CD4-positive, alpha-beta T cell (primary cell): ENCODE data around the gene MAP3K7CL. TPM values are rescaled to one million over a fixed set of nuclear protein-coding genes. Genes with fewer than 3 reads are reported as not detected.
A peak's percentile ranks its signal among the peaks of the same experiment; 100 is the strongest.

Experiments used
- ATAC-seq: fragments of 200-7000 bp; cut with Tn5 transposase; one replicate; pipeline ENCODE4 v1.10.0; 2022; ENCODE audit warnings: mild to moderate bottlenecking; ENCODE audit not compliant: poor library complexity
- CTCF ChIA-PET: fragments of 350-600 bp; sonication (Branson Sonifier 250); formaldehyde crosslinking; loops from one replicate; lab custom pipeline; 2021; ENCODE audit warnings: antibody characterized with exemption, inconsistent platforms; lab: Charles Lee
- POLR2A ChIA-PET: fragments of 350-600 bp; sonication (Branson Sonifier 250); formaldehyde crosslinking; loops from one replicate; lab custom pipeline; 2021; ENCODE audit warnings: antibody characterized with exemption, inconsistent platforms; lab: Charles Lee
- DNase-seq, 14 experiments: peaks; one replicate each; pipeline ENCODE4 v3.0.0-alpha.2; 2013 to 2020; ENCODE audit warnings: mixed read lengths in 2 of 14
- H3K27ac ChIP-seq, 2 donors: one replicate each; pipeline versions ENCODE4 v1.5.1 to v1.7.0; 2013; ENCODE audit warnings: low read length in 2 of 2, low read depth in 1 of 2, mild to moderate bottlenecking in 1 of 2
- H3K27me3 ChIP-seq, 2 experiments: 1 replicate in 1 of 2; 2 replicates in 1 of 2; pipeline versions ENCODE4 v1.6.1 to v1.7.0; 2013; ENCODE audit warnings: low read length in 2 of 2, control low read depth in 1 of 2, mild to moderate bottlenecking in 1 of 2, moderate library complexity in 1 of 2; ENCODE audit not compliant: insufficient read depth in 2 of 2, control insufficient read depth in 1 of 2
- H3K36me3 ChIP-seq: one replicate; pipeline ENCODE4 v1.6.1; 2013; ENCODE audit warnings: low read length, control low read depth; ENCODE audit not compliant: insufficient read depth
- H3K4me1 ChIP-seq: one replicate; pipeline ENCODE4 v1.6.1; 2013; ENCODE audit warnings: low read length, control low read depth; ENCODE audit not compliant: insufficient read depth
- H3K4me3 ChIP-seq: one replicate; pipeline ENCODE4 v1.5.1; 2013; ENCODE audit warnings: mild to moderate bottlenecking, low read length, moderate library complexity
- H3K9me3 ChIP-seq, 2 experiments: 1 replicate in 1 of 2; 2 replicates in 1 of 2; pipeline versions ENCODE4 v1.6.1 to v1.7.0; 2013; ENCODE audit warnings: low read length in 2 of 2, mild to moderate bottlenecking in 2 of 2, control low read depth in 1 of 2, moderate library complexity in 1 of 2; ENCODE audit not compliant: control insufficient read depth in 1 of 2, insufficient read depth in 1 of 2
- H3K27ac Mint-ChIP-seq: one replicate; pipeline ENCODE4 v1.8.0; 2020; ENCODE audit warnings: mixed read lengths
- H3K27me3 Mint-ChIP-seq: one replicate; pipeline ENCODE4 v1.8.0; 2021; ENCODE audit warnings: mixed read lengths
- H3K36me3 Mint-ChIP-seq: one replicate; pipeline ENCODE4 v1.8.0; 2021; ENCODE audit warnings: low read depth, mixed read lengths
- H3K4me1 Mint-ChIP-seq: one replicate; pipeline ENCODE4 v1.8.0; 2021; ENCODE audit warnings: low read depth, mixed read lengths
- H3K4me3 Mint-ChIP-seq: one replicate; pipeline ENCODE4 v1.8.0; 2020; ENCODE audit warnings: mild to moderate bottlenecking, mixed read lengths
- H3K9me3 Mint-ChIP-seq: one replicate; pipeline ENCODE4 v1.8.0; 2020; ENCODE audit warnings: mixed read lengths
- CTCF ChIP-seq: fragments of 200-600 bp; IDR thresholded peaks from one replicate; pipeline ENCODE4 v1.8.0; 2022; ENCODE audit warnings: antibody characterized with exemption, mild to moderate bottlenecking
- intact Hi-C, 2 experiments: fragments of 100-400 bp; cut with DNase I in 1 of 2; cut with micrococcal nuclease in 1 of 2; formaldehyde crosslinking; loops; one replicate each; pipeline versions ENCODE4 v1.15.1 to v1.9.0; 2023 to 2025; cut with DNase I, micrococcal nuclease
- total RNA-seq, 174 experiments: library from RNA in 2 of 174; stranded (reverse) in 2 of 174; gene quantifications; one replicate each; pipeline ENCODE4 v1.2.3 and lab custom pipeline; 2021 to 2026

MAP3K7CL gene
- total RNA-seq, 2 experiments from 2014 or later: 4.6 to 4.7 TPM

GRCh38 chr21:29163341-29164115 lies 33.1 kb downstream of the MAP3K7CL start:
- H3K27ac Mint-ChIP-seq: no peak overlapping the region
- ChIA-PET POLR2A (no interaction called here), CTCF (interaction anchor here (0.8 to 2.1 kb wide), 2 partner anchors 9 to 185 kb away, joined by 4 to 5 read pairs; no protein-coding TSS in a partner anchor)
- no peaks in the 10 kb centered on the region for H3K27me3 ChIP-seq
- no peaks in the 10 kb centered on the region for H3K9me3 ChIP-seq
- no peak overlapping the region for H3K27ac ChIP-seq
- no peaks in the 10 kb centered on the region for H3K27me3 Mint-ChIP-seq
- H3K4me3 Mint-ChIP-seq: no peak overlapping the region
- H3K36me3 Mint-ChIP-seq: peaks cover 16% of the 10 kb centered on the region
- TF ChIP-seq CTCF: no peak
- H3K9me3 Mint-ChIP-seq: no peaks in the 10 kb centered on the region
- ATAC-seq (no peak), DNase-seq (peak in 2 of 14 experiments; percentile 7 to 11)
- H3K4me3 ChIP-seq: no peak overlapping the region
- H3K4me1 Mint-ChIP-seq: no peaks in the 10 kb centered on the region
- H3K4me1 ChIP-seq: no peaks in the 10 kb centered on the region
- intact Hi-C loops: loop anchor here in 1 of 2 experiments (2.0 to 5.0 kb wide), 2 partner anchors 185 to 209 kb away; no protein-coding TSS in a partner anchor
- no peaks in the 10 kb centered on the region for H3K36me3 ChIP-seq

GRCh38 chr21:29164323-29164942 lies 34.0 kb downstream of the MAP3K7CL start:
- POLR2A ChIA-PET: no interaction called here
- ATAC-seq: no peak
- no peak for TF ChIP-seq CTCF
- intact Hi-C loops: loop anchor here in 1 of 2 experiments (2.0 to 5.0 kb wide), 2 partner anchors 184 to 208 kb away; no protein-coding TSS in a partner anchor
- peak in 2 of 14 experiments; percentile 32 to 36 for DNase-seq
- H3K4me1 Mint-ChIP-seq: no peaks in the 10 kb centered on the region
- Histone ChIP-seq H3K4me1 (no peaks in the 10 kb centered on the region), H3K27ac (no peak overlapping the region), H3K36me3 (no peaks in the 10 kb centered on the region), H3K9me3 (no peaks in the 10 kb centered on the region), H3K4me3 (no peak overlapping the region), H3K27me3 (no peaks in the 10 kb centered on the region)
- H3K27me3 Mint-ChIP-seq: no peaks in the 10 kb centered on the region
- CTCF ChIA-PET: interaction anchor here (0.8 to 2.1 kb wide), 3 partner anchors 10 to 184 kb away, joined by 3 to 5 read pairs (median 4); no protein-coding TSS in a partner anchor
- H3K27ac Mint-ChIP-seq: no peak overlapping the region
- H3K36me3 Mint-ChIP-seq: peaks cover 11% of the 10 kb centered on the region
- no peak overlapping the region for H3K4me3 Mint-ChIP-seq
- H3K9me3 Mint-ChIP-seq: no peaks in the 10 kb centered on the region

GRCh38 chr21:29166323-29166722 lies 35.9 kb downstream of the MAP3K7CL start:
- Mint-ChIP-seq H3K4me1 (peaks cover 8% of the 10 kb centered on the region), H3K36me3 (no peaks in the 10 kb centered on the region), H3K4me3 (no peak overlapping the region), H3K27ac (no peak overlapping the region), H3K9me3 (no peaks in the 10 kb centered on the region), H3K27me3 (no peaks in the 10 kb centered on the region)
- Histone ChIP-seq H3K9me3 (no peaks in the 10 kb centered on the region), H3K4me1 (no peaks in the 10 kb centered on the region), H3K36me3 (no peaks in the 10 kb centered on the region), H3K27ac (no peak overlapping the region), H3K27me3 (no peaks in the 10 kb centered on the region), H3K4me3 (no peak overlapping the region)
- ChIA-PET CTCF (no interaction called here), POLR2A (no interaction called here)
- DNase-seq: peak in 2 of 14 experiments; percentile 17 to 27
- TF ChIP-seq CTCF: no peak
- intact Hi-C loops: no loop called here
- no peak for ATAC-seq
